ENCODE results near the gene ANXA2. TPM values are rescaled to one million over a fixed set of nuclear protein-coding genes. Genes with fewer than 3 reads are reported as not detected.

Gene ANXA2
- total and polyA plus RNA-seq, 2 experiments from 2014 or later, result 202 to 225 TPM

GRCh38 chr15:60428935-60429334 is 31.1 kb upstream of the ANXA2 start:
- Mint-ChIP-seq H3K27me3 (ENCODE audit: insufficient read depth, low read depth, poor library complexity) (peaks cover 5% of the 10 kb centered on the region), H3K27ac (no peak overlapping the region), H3K9me3 (no peaks in the 10 kb centered on the region), H3K4me1 (peaks cover 3% of the 10 kb centered on the region; the same call in 2 of the 3 replicates), H3K4me3 (no peak overlapping the region), H3K36me3 (ENCODE audit: low read depth) (peaks cover 16% of the 10 kb centered on the region)
- Histone ChIP-seq H3F3A (replicated peaks; ENCODE audit: low read depth) (no peaks in the 10 kb centered on the region), H4K20me1 (replicated peaks; ENCODE audit: insufficient read depth) (no peaks in the 10 kb centered on the region; the same call in 1 of the 2 replicates), H3K9me2 (ENCODE audit: insufficient read depth) (no peaks in the 10 kb centered on the region), H3K36me3 (ENCODE audit: insufficient read depth) (peaks cover 8% of the 10 kb centered on the region; the same call in 1 of the 2 replicates), H3K27me3 (ENCODE audit: insufficient read depth) (no peaks in the 10 kb centered on the region), H3K4me1 (ENCODE audit: insufficient read depth) (no peaks in the 10 kb centered on the region), H2AFZ (no peak overlapping the region), H3K4me3 (no peak overlapping the region), H3K27ac (ENCODE audit: low read depth) (no peak overlapping the region), H3K4me2 (no peak overlapping the region), H3K79me2 (replicated peaks; ENCODE audit: insufficient read depth) (no peaks in the 10 kb centered on the region)
- TF ChIP-seq REST (IDR thresholded peaks at IDR 0.05; ENCODE audit: unreplicated experiment), result no peak
- no peak for TF ChIP-seq ZNF462 (CRISPR knock-in tag; IDR thresholded peaks at IDR 0.05)
- no peak for TF ChIP-seq NANOG (IDR thresholded peaks at IDR 0.05; ENCODE audit: borderline replicate concordance)
- TF ChIP-seq ETS1 (IDR thresholded peaks at IDR 0.05), result no peak
- no peak for TF ChIP-seq STAT1 (IDR thresholded peaks at IDR 0.05; ENCODE audit: unreplicated experiment)
- no peak for TF ChIP-seq CREB1 (CRISPR knock-in tag; IDR thresholded peaks at IDR 0.05; ENCODE audit: low read depth)
- TF ChIP-seq EZH2 (IDR thresholded peaks at IDR 0.05; ENCODE audit: low read depth, unreplicated experiment), result no peak
- TF ChIP-seq JUNB (IDR thresholded peaks at IDR 0.05; ENCODE audit: unreplicated experiment), result no peak
- no peak for TF ChIP-seq ZNF114 (CRISPR knock-in tag; IDR thresholded peaks at IDR 0.05)
- TF ChIP-seq CTCF (conservative IDR thresholded peaks at IDR 0.05; ENCODE audit: low read depth in 2 of 2), result no peak
- no peak for TF ChIP-seq EZH2phosphoT487 (IDR thresholded peaks at IDR 0.05; ENCODE audit: unreplicated experiment)
- no peak for TF ChIP-seq ZNF331 (CRISPR knock-in tag; IDR thresholded peaks at IDR 0.05; ENCODE audit: low read depth)
- TF ChIP-seq POLR2AphosphoS5 (IDR thresholded peaks at IDR 0.05; ENCODE audit: low read depth), result no peak
- DNase-seq (ENCODE audit: low spot score), result no peak
- ATAC-seq, result no peak

Measured in GM23338 (cell line).